ENCODE results near the gene CDC37L1.

DNA sequence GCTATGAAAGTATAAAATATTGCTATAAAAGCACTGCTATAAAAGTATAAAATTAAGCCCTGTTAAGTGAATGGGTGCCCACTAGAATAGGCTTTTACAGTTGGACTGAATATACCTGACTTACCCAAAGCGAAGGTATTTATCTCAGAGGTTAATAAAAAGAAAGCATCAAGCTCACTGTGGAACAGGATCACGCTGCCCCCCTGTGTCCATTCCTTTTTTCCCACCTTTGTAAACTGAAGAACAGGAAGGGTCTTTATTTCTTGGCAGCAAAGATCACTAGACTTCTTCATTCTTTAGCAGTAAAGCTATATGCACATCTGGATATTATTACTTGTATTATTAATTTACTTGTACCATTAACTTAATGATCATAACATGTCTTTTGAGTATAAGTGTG, 39.3 kb upstream of the CDC37L1 start:
- TF ChIP-seq EZH2phosphoT487 (conservative IDR thresholded peaks at IDR 0.05; ENCODE audit: low read length), result no peak
- TF ChIP-seq, protein P1, sequence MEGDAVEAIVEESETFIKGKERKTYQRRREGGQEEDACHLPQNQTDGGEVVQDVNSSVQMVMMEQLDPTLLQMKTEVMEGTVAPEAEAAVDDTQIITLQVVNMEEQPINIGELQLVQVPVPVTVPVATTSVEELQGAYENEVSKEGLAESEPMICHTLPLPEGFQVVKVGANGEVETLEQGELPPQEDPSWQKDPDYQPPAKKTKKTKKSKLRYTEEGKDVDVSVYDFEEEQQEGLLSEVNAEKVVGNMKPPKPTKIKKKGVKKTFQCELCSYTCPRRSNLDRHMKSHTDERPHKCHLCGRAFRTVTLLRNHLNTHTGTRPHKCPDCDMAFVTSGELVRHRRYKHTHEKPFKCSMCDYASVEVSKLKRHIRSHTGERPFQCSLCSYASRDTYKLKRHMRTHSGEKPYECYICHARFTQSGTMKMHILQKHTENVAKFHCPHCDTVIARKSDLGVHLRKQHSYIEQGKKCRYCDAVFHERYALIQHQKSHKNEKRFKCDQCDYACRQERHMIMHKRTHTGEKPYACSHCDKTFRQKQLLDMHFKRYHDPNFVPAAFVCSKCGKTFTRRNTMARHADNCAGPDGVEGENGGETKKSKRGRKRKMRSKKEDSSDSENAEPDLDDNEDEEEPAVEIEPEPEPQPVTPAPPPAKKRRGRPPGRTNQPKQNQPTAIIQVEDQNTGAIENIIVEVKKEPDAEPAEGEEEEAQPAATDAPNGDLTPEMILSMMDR (IDR thresholded peaks at IDR 0.05; ENCODE audit: insufficient read depth, low read length, poor library complexity, severe bottlenecking), result no peak
